OCI-LY7 (cell line): Measurements from ENCODE around the gene NOTCH4. TPM values are rescaled to one million over a fixed set of nuclear protein-coding genes. Genes with fewer than 3 reads are reported as not detected.

Experiments
- BruUV-seq: library from RNA; stranded (reverse); fragments of 400-500 nt; replicated peaks from 2 replicates; lab custom pipeline; 2021; lab: Mats Ljungman, UMichigan
- CTCF ChIA-PET: fragments of 300-600 bp; sonication (Branson Sonifier 250); formaldehyde crosslinking; loops from one replicate; lab custom pipeline; 2022; ENCODE audit warnings: antibody characterized with exemption; ENCODE audit not compliant: unreplicated experiment; lab: Charles Lee
- POLR2A ChIA-PET: fragments of 300-600 bp; sonication (Branson Sonifier 250); formaldehyde crosslinking; loops from one replicate; lab custom pipeline; 2022; ENCODE audit warnings: antibody characterized with exemption; lab: Charles Lee
- DNase-seq: peaks from one replicate; pipeline ENCODE4 v3.0.0-alpha.2; 2015; ENCODE audit warnings: low spot score
- H2AFZ ChIP-seq: fragments of 200-600 bp; sonication (generic), shearing (Covaris generic); 2 replicates; pipeline ENCODE4 v1.6.1; 2014; ENCODE audit warnings: mild to moderate bottlenecking, antibody characterized with exemption, low read length, moderate library complexity
- H3K27ac ChIP-seq: fragments of 200-600 bp; sonication (generic); 2 replicates; pipeline ENCODE4 v1.5.1; 2014; ENCODE audit warnings: mixed run types, low read depth, mild to moderate bottlenecking, moderate library complexity, low read length, inconsistent platforms; ENCODE audit not compliant: poor library complexity, severe bottlenecking
- H3K36me3 ChIP-seq: fragments of 200-600 bp; sonication (generic); 2 replicates; pipeline ENCODE4 v1.6.1; 2014; ENCODE audit warnings: mild to moderate bottlenecking, antibody characterized with exemption, low read length, moderate library complexity, mixed read lengths; ENCODE audit not compliant: insufficient read depth
- H3K4me1 ChIP-seq: fragments of 200-600 bp; sonication (generic); 2 replicates; pipeline ENCODE4 v1.5.1; 2014; ENCODE audit warnings: mild to moderate bottlenecking, low read length; ENCODE audit not compliant: insufficient read depth, poor library complexity, severe bottlenecking
- H3K4me2 ChIP-seq: fragments of 200-600 bp; sonication (generic); 2 replicates; pipeline ENCODE4 v1.6.1; 2014; ENCODE audit warnings: mild to moderate bottlenecking, low read length
- H3K4me3 ChIP-seq: fragments of 200-600 bp; sonication (generic); 2 replicates; pipeline ENCODE4 v1.5.1; 2014; ENCODE audit warnings: mild to moderate bottlenecking, low read depth, low read length; ENCODE audit not compliant: poor library complexity, severe bottlenecking
- H3K79me2 ChIP-seq: fragments of 200-600 bp; sonication (generic); 2 replicates; pipeline ENCODE4 v1.6.1; 2016; ENCODE audit warnings: low read depth, mild to moderate bottlenecking, low read length, moderate library complexity, mixed read lengths; ENCODE audit not compliant: insufficient read depth
- H3K9me2 ChIP-seq: fragments of 200-600 bp; sonication (generic); 2 replicates; pipeline ENCODE4 v1.6.1; 2016; ENCODE audit warnings: mild to moderate bottlenecking, low read length, mixed read lengths; ENCODE audit not compliant: insufficient read depth
- H3K9me3 ChIP-seq: fragments of 200-600 bp; sonication (generic); 2 replicates; pipeline ENCODE4 v1.6.1; 2014; ENCODE audit warnings: mild to moderate bottlenecking, mixed run types, low read length, mixed read lengths
- H4K20me1 ChIP-seq: fragments of 200-600 bp; sonication (generic); 2 replicates; pipeline ENCODE4 v1.6.1; 2014; ENCODE audit warnings: mild to moderate bottlenecking, antibody characterized with exemption, low read length, moderate library complexity, mixed read lengths; ENCODE audit not compliant: insufficient read depth
- EZH2phosphoT487 ChIP-seq: fragments of 200-600 bp; sonication (generic); IDR thresholded peaks from 2 replicates; pipeline ENCODE4 v1.6.1; 2018; ENCODE audit warnings: low read depth, borderline replicate concordance, mild to moderate bottlenecking, mixed run types, antibody characterized with exemption, low read length, moderate library complexity, mixed read lengths
- intact Hi-C: fragments of 100-400 bp; cut with micrococcal nuclease; formaldehyde crosslinking; loops from one replicate; pipeline ENCODE4 v1.10.0; 2022; ENCODE audit not compliant: unreplicated experiment
- total RNA-seq, 2 experiments: library from RNA; depleted of rRNA in 1 of 2; stranded (reverse); fragments of >200 nt in 1 of 2; shearing (Covaris generic) in 1 of 2; gene quantifications; 2 replicates each; pipeline ENCODE4 v1.2.3, GENCODE V29; 2014 to 2022
- TF ChIP-seq, protein P1 (sequence below): fragments of 200-600 bp; sonication (generic); conservative IDR thresholded peaks from 2 replicates; pipeline ENCODE4 v1.5.1; 2014; ENCODE audit warnings: mild to moderate bottlenecking, antibody characterized with exemption, low read length, moderate library complexity, mixed read lengths

Gene NOTCH4
- total RNA-seq, 2 experiments from 2014 or later, result 1.4 to 2.4 TPM

DNA sequence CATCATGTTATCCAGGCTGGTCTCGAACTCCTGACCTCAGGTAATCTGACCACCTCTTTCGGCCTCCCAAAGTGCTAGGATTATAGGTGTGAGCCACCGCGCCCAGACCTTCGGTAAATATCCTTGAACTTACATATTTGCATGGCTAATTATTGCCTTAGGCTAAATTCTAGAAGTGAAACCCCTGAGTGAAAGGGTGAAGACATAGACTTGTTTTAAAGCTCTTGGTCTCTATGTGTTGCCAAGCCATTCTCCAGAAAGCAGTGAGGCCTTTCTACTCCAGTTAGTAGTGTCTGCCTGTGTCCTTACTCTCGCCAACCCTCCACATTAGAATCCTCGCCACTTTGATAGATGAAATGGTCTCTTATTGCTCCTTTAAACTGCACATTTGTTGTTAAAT is 2.6 kb upstream of the NOTCH4 start:
- peaks cover 51% of the 10 kb centered on the region for H3K4me1 ChIP-seq
- no peaks in the 10 kb centered on the region for H3K9me2 ChIP-seq
- no peaks in the 10 kb centered on the region for H3K9me3 ChIP-seq
- peak overlapping the region; percentile 34; the same call in 1 of the 2 replicates for H2AFZ ChIP-seq
- peak overlapping the region; percentile 11 for H3K27ac ChIP-seq
- H3K4me3 ChIP-seq, result no peak overlapping the region
- CTCF ChIA-PET, result no interaction called here
- intact Hi-C loops, result no loop called here
- H3K79me2 ChIP-seq, result no peaks in the 10 kb centered on the region
- no peak overlapping the region for H3K4me2 ChIP-seq
- POLR2A ChIA-PET, result interaction anchor here (0.7 to 1.0 kb wide), 2 partner anchors 151 to 327 kb away, joined by 3 read pairs; no protein-coding TSS in a partner anchor
- DNase-seq, result no peak
- no peak for TF ChIP-seq EZH2phosphoT487
- TF ChIP-seq, protein P1, sequence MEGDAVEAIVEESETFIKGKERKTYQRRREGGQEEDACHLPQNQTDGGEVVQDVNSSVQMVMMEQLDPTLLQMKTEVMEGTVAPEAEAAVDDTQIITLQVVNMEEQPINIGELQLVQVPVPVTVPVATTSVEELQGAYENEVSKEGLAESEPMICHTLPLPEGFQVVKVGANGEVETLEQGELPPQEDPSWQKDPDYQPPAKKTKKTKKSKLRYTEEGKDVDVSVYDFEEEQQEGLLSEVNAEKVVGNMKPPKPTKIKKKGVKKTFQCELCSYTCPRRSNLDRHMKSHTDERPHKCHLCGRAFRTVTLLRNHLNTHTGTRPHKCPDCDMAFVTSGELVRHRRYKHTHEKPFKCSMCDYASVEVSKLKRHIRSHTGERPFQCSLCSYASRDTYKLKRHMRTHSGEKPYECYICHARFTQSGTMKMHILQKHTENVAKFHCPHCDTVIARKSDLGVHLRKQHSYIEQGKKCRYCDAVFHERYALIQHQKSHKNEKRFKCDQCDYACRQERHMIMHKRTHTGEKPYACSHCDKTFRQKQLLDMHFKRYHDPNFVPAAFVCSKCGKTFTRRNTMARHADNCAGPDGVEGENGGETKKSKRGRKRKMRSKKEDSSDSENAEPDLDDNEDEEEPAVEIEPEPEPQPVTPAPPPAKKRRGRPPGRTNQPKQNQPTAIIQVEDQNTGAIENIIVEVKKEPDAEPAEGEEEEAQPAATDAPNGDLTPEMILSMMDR, result no peak
- H4K20me1 ChIP-seq, result no peaks in the 10 kb centered on the region
- BruUV-seq, result no TSS peak
- no peaks in the 10 kb centered on the region for H3K36me3 ChIP-seq

DNA sequence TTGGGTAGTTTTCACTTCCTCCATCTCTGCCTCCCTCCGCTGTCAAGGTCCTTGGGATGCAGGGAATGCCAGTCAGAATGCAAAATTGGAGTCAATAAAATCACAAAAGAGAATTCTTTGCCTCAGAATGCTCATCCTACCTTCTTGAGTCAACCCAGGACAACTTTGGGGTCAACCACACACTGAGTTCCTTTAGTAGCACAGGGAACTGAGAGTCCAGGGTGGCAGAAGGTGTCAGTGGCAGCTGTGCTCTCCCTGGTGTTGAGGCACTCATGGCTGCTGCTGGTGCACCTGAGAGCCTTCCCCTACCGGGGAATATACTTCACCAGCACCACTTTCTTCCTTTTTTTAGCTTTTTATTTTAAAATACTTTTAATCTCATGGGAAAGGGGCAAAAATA is 829 bp upstream of the NOTCH4 start:
- peak overlapping the region; percentile 10 for H3K4me3 ChIP-seq
- peak overlapping the region; percentile 56 for H3K4me2 ChIP-seq
- H3K79me2 ChIP-seq, result no peaks in the 10 kb centered on the region
- intact Hi-C loops, result loop anchor here (2.0 kb wide), 2 partner anchors 30 to 70 kb away; partner anchors contain the start of gene PPT2
- ChIA-PET CTCF (no interaction called here), POLR2A (interaction anchor here (0.5 to 1.8 kb wide), 2 partner anchors 18 to 27 kb away, joined by 5 to 6 read pairs; no protein-coding TSS in a partner anchor)
- peaks cover 56% of the 10 kb centered on the region for H3K4me1 ChIP-seq
- H3K9me3 ChIP-seq, result no peaks in the 10 kb centered on the region
- TF ChIP-seq EZH2phosphoT487, result no peak
- TF ChIP-seq, protein P1, result 0 out of 2 replicates have a peak, but pooled peaks have one; percentile 14
- peak overlapping the region; percentile 46; the same call in 1 of the 2 replicates for H2AFZ ChIP-seq
- no peaks in the 10 kb centered on the region for H3K36me3 ChIP-seq
- no peaks in the 10 kb centered on the region for H3K9me2 ChIP-seq
- no peaks in the 10 kb centered on the region for H4K20me1 ChIP-seq
- no TSS peak for BruUV-seq
- DNase-seq, result peak; percentile 81
- H3K27ac ChIP-seq, result peak overlapping the region; percentile 63
